Stomach (tissue), 4 donors: ENCODE data around the gene MTF2.

Experiments used
- POLR2AphosphoS5 ChIP-seq, 3 donors: sonication (generic); formaldehyde crosslinking; IDR thresholded peaks; one replicate each; pipeline ENCODE4 v1.6.1; 2016; ENCODE audit warnings: antibody characterized with exemption in 3 of 3
- TF ChIP-seq, protein P1 (sequence below), 7 experiments: fragments of 450-650 bp in 4 of 7; fragments of 200-600 bp in 3 of 7; sonication (generic) in 3 of 7; IDR thresholded peaks; one replicate each; pipeline ENCODE4 v1.5.1; 2016 to 2019; ENCODE audit warnings: antibody characterized with exemption in 7 of 7, control low read depth in 2 of 7, mild to moderate bottlenecking in 1 of 7

GRCh38 chr1:93178418-93178817 is 99.3 kb downstream of the MTF2 start:
- no peak for TF ChIP-seq POLR2AphosphoS5 (IDR thresholded peaks at IDR 0.05)
- TF ChIP-seq, protein P1, sequence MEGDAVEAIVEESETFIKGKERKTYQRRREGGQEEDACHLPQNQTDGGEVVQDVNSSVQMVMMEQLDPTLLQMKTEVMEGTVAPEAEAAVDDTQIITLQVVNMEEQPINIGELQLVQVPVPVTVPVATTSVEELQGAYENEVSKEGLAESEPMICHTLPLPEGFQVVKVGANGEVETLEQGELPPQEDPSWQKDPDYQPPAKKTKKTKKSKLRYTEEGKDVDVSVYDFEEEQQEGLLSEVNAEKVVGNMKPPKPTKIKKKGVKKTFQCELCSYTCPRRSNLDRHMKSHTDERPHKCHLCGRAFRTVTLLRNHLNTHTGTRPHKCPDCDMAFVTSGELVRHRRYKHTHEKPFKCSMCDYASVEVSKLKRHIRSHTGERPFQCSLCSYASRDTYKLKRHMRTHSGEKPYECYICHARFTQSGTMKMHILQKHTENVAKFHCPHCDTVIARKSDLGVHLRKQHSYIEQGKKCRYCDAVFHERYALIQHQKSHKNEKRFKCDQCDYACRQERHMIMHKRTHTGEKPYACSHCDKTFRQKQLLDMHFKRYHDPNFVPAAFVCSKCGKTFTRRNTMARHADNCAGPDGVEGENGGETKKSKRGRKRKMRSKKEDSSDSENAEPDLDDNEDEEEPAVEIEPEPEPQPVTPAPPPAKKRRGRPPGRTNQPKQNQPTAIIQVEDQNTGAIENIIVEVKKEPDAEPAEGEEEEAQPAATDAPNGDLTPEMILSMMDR (IDR thresholded peaks at IDR 0.05) = no peak
